ENCODE data around the gene MINK1.

Gene MINK1
- 87.0 to 176 (median 150) reads per million in 4 experiments for total RNA-seq

DNA sequence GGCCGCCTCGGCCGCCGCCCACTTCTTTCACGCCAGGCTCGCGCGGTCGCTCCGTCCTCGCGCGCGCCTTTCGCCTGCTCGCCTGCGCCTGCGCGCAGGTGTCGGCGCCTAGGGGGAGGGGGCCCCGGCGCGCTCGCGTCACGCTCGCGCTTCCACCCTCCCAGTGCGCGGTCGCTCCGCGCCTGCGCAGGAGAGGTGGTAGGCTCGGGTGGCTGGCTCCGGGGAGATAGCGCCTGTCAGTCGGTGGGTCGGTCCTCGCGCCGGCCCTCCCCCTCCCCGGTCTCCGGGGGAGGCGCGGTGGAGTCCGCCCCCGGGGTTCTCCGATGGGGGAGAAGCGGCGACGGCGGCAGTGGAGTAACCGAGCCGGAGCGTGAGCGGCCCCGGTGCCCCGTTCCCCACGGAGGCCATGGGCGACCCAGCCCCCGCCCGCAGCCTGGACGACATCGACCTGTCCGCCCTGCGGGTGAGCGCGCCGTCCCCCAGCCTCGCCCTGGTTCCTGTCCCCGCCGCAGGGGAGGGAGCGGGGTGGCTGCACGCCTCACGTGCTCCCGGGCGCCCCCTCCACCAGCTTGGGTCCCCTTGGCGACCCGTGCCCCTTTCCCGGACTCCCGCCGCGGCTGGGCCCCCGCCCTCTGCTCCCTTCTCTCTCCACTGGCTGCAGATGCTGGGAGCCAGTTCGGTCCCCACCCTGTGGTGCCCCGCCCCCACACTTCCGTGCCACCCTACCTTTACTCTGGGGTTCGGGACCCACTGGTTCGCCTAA lies at the start of gene MINK1:
TSS of gene MINK1 (plus strand) at position 163 of the 763 bp plus-strand sequence. CDS start at position 407, 244 bp downstream.
- DNase-seq = peak; percentile 79

DNA sequence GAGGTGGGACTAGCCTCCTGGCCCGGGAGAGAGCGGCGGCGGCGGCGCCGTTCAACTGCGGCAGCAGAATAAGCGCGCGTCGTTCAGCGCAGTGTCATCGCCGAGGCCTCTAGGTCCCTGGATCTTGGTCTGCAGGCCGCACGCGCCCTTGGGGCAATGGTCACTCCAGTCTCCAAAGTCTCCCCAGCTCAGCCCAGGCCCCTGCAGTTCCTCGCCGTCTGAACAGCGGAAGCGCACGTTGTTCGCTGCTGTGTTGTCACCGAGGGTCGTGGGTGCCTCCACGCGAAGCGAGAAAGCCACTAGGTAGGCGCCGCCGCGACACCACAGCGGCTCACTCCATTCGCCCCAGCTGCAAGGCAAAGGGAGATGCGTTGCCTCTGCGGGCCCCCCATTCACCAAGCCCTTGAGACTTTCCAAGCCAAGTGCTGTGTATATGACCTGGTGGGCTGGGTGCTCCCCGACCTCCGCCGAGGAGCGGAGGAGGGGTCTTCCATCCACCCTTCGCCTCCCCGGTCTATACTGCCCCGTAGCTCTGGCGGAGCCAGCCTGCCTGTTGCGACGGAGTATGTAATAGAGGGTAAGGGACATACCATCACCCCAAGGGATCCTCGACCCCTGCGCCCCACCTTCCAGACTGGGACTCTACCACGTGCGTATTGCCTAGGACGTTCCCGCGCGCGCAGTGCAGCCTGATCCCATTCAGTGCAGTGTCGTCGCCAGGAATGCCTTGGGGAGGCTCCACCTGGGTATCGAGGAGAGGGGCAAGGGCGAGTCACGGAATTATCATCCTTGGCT lies 47.6 kb upstream of the MINK1 start:
- no peak for DNase-seq

DNA sequence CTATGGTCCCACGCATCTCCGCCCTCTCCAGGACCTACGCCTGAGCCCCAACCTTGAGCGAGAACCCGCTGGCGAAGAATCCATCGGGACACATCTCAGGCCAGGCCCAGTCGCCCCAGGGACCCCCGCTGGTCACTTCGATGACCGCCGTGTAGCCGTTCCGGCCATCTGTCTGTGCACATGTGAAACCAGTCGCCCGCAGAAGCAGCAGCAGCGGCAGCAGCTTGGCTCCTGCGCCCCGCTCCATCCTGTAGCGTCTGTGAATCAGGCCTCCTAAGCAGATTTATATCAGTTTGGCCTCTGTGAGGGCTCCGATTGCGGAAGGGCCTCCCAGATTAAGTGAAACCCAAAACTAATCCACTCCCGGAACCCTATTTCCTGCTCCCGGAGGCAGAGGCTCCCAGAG lies 47.0 kb upstream of the MINK1 start, which contains the start of gene VMO1:
TSS of gene VMO1 (minus strand) at position 259 of the 406 bp plus-strand sequence. CDS start at position 247, 12 bp downstream.
- no peak for DNase-seq

DNA sequence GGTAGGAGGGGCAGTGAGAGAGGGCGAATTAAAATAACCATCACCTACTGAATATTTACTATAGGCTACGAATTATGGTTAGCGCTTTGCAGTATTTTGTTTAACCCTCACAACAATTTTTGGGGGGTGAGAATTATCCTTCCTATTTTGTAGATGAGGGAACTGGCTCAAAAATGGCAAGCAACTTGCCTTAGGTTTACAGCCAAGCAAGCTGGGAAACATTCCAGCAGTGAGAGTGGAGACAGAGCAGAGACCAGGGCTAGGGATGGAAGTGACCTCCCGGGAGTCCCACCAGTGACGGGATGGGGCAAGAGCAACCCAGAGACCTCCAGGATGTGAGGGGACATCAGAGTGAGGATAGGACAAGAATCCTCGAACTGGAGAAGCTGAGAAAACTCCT lies 46.6 kb upstream of the MINK1 start:
- DNase-seq = no peak

DNA sequence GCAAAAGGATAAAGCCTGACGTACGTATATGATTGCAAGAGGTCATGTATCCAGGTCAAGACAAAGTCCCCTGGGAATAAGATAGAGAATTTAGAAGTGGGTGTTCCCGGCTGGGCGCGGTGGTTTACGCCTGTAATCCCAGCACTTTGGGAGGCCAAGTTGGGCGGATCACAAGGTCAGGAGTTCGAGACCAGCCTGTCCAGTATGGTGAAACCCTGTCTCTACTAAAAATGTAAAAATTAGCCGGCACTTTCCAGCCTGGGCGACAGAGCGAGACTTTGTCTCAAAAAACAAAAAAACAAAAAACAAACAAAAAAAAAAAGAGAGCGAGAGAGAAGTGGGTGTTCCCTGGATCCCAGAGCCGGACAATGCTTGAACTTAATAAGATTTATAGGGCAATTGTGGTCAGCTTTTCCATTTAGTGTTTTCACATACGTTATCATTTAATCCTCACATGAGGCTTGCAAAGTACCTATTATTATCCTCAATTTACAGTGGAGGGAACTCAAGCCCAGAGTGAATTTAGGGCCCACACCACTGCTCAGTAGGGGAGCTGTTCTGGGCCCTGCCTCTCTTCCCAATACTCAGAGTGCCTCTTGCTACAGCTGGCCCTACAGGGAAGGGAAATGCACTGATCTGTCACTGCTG lies 44.9 kb upstream of the MINK1 start:
- DNase-seq = no peak

DNA sequence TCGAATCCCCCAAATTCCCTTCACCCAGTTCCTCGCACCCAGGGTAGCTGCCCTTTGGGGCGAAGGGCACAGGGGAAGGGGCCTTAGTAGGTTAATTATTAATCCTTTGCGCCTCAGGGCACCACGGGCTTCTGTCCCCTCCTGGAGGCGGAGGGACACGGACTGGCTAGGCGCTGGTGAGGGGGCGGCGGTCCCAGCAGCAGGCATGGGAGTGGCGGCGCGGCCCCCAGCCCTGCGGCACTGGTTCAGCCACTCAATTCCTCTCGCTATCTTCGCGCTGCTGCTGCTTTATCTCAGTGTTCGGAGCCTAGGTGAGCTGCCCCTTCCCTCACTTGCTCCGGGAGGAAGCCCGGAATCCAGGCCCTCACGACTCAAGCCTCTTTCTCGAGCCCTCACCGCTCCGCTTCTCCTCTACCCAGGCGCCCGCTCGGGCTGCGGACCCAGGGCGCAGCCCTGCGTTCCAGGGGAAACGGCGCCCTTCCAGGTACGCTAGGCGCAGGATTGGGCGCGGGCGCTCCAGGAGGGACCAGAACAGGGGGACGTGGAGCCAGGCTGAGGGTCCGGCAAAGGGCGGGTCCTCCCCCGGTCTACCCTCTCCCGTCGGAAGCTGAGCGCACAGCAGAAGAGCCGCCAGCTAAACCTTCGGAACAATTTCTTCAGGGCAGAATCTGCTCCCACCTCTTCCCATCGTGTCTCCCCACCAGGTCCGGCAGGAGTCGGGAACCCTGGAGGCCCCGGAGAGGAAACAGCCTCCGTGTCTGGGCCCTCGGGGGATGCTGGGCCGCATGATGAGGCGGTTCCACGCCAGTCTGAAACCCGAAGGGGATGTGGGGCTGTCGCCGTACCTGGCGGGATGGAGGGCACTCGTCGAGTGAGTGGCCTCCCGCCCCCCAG lies 44.1 kb upstream of the MINK1 start, which contains the start of gene GLTPD2:
TSS of gene GLTPD2 (plus strand) at position 158 of the 894 bp plus-strand sequence. CDS start at position 206, 48 bp downstream.
- DNase-seq = no peak

DNA sequence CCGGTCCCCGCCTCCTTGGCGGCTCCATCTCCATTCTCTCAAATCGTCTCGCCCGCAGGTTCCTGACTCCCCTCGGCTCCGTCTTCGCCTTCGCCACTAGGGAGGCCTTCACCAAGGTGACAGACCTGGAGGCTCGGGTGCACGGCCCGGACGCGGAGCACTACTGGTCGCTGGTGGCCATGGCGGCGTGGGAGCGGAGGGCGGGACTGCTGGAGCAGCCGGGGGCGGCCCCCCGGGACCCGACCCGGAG lies 43.5 kb upstream of the MINK1 start:
- DNase-seq = no peak

DNA sequence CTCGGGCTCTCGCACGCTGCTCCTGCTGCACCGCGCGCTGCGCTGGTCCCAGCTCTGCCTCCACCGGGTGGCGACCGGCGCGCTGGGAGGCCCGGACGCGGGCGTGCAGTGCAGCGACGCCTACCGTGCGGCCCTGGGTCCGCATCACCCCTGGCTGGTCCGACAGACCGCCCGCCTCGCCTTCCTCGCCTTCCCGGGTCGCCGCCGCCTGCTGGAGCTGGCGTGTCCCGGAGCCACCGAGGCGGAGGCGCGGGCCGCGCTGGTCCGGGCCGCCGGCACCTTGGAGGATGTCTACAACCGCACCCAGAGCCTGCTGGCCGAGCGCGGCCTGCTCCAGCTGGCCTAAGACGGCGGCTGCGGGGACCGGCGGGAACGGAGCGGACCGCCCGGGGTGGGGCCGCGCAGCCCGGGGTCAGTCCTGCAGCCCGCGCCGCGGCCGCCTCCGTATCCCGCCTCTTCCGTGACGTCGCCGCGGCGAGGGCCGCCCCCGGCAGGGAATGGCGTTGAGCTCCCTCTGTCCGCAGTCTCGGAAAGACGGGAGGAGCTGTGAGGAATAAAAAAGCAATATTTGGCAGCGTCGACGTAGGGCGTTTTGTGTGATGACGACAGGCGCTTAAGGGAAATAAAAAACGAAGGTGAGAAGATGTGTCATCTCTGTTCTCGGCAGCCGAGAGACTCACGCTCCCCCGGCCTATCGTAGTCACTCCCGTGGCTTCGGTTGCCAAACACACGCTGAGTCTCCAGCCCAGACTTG lies 43.0 kb upstream of the MINK1 start:
- peak; percentile 52 for DNase-seq

DNA sequence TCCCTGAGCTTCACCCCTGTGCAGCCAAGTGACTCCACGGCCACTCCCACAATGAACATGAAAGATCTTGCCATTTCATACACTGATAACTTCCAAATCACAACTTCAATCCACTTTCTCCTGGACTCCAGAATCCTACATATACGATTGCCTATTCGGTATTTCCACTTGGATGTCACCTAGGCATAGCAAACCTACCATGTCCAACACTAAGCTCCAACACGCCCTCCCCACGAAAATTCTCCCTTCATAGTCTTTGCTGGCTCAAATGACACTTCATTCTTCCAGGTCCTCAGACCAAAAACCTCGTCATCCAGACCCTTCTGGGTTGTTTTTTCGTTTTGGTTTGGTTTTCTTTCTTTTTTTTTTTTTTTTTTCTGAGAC lies 42.4 kb upstream of the MINK1 start:
- no peak for DNase-seq

DNA sequence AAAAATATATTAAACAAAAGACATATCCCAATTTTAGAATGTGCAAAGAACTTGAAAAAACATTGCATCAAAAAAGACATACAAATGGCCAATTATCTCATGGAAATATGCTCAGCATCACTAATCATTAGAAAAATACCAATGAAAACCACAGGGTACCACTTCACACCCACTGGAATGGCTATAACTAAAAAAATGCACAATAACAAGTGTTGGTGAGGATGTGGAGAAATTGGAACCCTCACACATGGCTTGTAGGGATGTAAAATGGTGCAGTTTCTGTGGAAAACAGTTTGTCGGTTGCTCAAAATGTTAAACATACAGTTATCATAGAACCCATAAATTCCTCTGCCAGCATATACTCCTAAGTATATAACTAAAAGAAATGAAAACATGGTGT lies 38.0 kb upstream of the MINK1 start:
- DNase-seq = no peak

DNA sequence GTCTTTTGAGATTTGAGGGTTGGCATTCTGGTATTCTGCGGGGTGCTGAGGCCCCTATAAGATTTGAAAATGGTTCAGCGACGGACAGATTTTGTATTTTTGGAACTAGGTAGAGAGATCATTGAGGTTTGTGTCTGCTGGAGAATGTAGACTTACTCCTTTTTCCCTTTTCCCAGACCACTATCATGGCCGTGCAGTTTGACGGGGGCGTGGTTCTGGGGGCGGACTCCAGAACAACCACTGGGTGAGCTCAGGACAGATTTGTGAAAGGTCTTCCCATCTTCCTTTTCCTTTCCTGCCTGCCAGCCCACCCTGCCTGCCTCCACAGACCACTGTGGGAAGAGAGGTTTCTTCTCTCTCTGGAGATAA lies 36.6 kb upstream of the MINK1 start:
- no peak for DNase-seq

DNA sequence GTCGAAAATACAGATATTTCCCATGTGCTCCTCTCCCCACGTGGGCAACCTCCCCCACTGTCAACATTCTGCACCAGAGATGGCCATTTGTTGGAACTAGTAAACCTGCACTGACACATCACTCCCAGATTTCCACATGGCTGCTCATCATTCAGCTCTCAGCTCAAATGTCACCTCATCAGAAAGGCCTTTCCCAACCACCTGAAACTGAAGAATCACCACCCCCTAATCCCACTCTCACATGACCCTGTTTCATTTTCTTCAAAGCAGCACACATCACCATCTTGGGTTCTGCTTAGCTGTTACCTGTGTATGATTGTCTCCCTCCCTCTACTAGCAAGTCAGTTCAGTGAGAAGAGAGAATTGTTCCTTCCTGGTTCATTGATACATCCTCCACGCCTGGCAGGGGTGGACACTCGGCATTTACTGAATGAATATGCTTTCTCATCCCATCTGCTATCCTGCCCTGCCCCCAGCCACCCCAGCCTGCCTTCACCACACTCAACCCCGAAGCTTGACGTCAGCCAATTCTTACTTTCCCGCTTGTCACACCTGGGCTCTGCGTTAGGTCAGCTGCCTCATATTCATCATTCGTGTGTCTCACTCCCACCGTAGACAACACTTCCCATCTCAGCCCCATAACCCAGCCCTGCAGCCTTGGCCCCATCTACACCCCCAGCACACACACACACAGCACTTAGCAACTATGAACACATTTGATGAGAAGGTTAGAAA lies 32.5 kb upstream of the MINK1 start:
- no peak for DNase-seq

DNA sequence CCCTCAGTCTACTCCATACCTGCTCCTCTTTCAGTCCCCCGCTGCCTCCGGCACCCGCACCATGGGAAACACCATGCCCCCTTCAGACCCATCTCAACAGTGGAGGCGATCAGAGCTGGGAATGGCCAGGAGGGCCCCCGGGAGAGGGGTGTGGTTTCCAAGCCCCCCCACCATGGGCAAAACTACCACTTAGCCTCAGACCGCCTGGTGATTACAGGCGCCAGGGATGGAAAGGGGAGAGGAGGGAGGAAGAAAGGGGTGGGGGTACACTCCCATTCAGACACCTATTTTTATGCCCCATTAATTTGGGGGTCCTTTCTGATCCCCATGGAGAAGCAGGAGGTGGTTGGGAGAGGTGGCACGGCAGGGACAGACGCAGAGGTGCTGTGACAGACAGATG lies 30.9 kb upstream of the MINK1 start, which contains the start of gene C17orf114:
TSS of gene C17orf114 (minus strand) at position 101 of the 400 bp plus-strand sequence.
- no peak for DNase-seq

DNA sequence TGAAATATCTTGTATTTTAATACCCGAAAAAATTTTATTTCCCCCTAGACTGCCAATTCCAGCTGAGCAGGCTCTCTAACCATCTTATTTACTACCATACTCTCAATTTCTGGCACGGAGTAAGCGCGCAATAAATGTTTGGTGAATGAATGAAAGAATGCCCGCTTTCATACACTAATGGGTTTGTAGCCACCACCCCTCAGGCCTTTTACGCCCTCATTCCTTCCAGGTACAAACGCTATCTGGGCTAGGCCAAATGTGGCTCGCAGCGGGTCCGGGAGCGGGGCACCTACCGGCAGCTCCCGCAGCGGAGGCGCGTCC lies 26.7 kb upstream of the MINK1 start:
- no peak for DNase-seq

DNA sequence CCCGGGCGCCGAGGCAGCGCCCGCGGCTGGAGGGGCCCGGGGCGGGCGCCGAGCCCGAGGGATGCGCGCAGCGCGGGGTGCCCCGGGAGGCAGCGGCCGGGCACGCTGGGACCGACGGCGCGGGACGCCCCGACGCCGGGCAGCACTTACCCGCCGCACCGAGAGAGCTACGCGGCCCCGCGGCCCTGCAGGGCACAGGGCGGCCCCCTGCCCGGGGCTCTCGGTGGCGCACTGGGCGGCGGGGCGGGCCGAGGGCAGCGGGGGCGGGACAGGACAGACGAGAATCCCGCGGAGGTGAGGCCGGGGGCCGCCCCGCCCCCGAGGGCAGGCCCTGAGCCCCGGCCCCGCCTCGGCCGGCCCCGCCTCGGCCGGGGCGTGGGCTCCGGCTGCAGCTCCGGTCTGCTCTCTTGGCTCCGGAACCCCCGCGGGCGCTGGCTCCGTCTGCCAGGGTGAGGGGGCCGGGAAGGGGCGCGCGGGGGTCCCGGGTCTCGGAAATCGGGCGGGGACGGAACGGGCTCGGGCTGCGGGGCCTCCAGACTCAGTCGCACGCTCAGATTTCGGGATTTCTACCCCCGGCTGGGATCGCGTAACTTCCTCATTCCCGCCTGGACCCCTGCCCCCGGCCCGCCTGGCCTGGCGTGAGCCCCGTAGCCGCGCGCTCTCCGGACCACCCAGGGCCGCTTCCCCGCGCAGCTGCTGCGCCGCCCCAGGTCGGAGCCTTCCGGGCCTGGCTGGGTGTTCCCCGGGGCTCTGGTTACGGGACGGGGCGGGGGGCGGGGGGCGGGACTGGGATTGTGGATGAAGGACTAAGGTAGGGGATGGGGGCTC lies 26.1 kb upstream of the MINK1 start, which contains the start of gene PLD2:
TSS of gene PLD2 (plus strand) at position 376 of the 828 bp plus-strand sequence. CDS start 621 bp downstream, outside the sequence.
- DNase-seq = peak; percentile 76

DNA sequence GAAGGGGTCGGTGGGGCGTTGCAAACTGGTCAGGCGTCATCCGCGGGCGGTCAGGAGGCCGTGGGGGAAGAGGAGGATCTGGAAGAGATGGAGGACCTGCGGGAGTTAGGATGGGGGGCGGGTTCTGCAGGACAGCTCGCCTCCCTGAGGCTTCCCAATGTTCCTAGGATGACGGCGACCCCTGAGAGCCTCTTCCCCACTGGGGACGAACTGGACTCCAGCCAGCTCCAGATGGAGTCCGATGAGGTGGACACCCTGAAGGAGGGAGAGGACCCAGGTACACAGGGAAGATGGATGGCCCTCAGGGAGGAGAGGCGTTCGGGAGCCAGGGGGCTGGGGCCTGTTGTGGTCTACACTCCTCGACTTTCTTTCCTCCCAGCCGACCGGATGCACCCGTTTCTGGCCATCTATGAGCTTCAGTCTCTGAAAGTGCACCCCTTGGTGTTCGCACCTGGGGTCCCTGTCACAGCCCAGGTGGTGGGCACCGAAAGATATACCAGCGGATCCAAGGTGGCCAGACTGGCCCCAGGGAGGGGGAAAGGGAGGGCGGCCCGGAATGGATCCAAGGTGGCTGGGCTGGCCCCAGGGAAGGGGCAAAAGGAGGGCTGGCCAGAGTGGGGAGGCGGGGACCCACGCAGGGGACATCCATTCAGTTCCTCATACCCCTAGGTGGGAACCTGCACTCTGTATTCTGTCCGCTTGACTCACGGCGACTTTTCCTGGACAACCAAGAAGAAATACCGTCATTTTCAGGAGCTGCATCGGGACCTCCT lies 25.3 kb upstream of the MINK1 start:
- no peak for DNase-seq

DNA sequence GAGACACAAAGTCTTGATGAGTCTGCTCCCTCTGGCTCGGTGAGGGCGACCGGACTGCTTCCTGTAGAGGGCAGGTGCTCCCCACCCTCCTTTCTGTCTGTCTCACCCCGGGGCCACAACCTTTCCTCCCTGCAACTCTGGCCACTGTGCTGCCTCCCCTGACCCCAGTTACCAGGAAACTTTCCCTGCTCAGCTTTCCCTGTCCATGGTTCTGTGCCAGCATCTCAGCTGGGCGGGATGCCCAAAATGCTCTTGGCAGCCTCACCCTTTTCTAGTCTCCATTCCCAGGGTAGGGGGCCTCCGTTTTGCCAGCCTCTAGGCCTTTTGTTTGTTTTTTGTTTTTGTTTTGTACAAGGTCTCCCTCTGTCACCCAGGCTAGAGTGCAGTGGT lies 24.8 kb upstream of the MINK1 start:
- DNase-seq = no peak

DNA sequence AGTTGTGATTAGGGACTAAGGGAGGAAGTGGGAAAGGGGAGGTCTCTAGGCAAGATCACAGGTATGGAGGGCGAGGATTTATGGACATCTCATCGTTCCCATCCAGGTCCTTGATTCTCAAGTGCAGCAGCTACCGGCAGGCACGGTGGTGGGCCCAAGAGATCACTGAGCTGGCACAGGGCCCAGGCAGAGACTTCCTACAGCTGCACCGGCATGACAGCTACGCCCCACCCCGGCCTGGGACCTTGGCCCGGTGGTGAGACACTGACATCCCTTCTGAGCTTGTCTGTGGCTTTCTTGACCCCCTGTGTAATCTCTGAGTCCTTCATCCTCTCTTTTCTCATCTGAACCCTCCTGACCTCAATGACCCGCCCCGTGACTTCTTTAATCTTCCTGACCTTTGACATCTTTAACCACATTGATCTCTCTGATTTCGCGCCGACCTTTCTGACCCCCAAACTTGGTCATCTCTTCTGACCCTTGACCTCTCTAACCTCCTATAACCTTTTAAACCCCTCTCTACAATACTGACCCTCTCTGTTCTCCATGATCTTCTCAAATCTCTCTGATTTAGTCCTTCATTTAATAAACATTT lies 22.3 kb upstream of the MINK1 start:
- DNase-seq = no peak

DNA sequence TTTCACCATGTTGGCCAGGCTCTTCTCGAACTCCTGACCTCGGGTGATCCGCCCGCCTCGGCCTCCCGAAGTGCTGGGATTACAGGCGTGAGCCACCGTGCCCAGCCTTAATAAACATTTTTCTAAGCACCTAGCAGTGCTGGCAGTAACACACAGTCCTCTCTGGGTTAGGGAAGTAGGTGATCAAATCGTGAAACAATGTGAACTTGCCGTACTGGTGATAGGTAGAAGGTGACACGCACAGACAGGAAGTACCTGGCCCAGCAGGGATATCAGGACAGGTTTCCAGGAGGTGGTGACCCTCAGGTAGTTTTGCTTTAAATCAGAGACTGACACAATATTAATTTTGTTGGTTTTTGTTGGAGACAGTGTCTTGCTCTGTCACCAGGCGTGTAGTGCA lies 21.7 kb upstream of the MINK1 start:
- no peak for DNase-seq

Data from effector CD8-positive, alpha-beta T cell (primary cell).